MM.1S (cell line): Measurements from ENCODE around the gene GLRA1.

ENCODE experiments used
- DNase-seq: peaks from one replicate; pipeline ENCODE4 v3.0.0-alpha.2; 2015
- H2AFZ ChIP-seq: fragments of 300-600 bp; sonication (generic); 2 replicates; pipeline ENCODE4 v1.6.0; 2016; ENCODE audit warnings: antibody characterized with exemption, low read length
- H3F3A ChIP-seq: fragments of 300-600 bp; sonication (generic); 2 replicates; pipeline ENCODE4 v1.6.1; 2016; ENCODE audit warnings: mild to moderate bottlenecking, antibody characterized with exemption, low read length, moderate library complexity, mixed read lengths; ENCODE audit not compliant: insufficient read depth
- H3K27ac ChIP-seq: fragments of 300-600 bp; sonication (generic); 2 replicates; pipeline ENCODE4 v1.5.1; 2016; ENCODE audit warnings: mild to moderate bottlenecking, low read length
- H3K27me3 ChIP-seq: fragments of 300-600 bp; sonication (generic); replicated peaks from 2 replicates; pipeline ENCODE4 v1.6.0; 2016; ENCODE audit warnings: low read length; ENCODE audit not compliant: insufficient read depth
- H3K36me3 ChIP-seq: fragments of 300-600 bp; sonication (generic); replicated peaks from 2 replicates; pipeline ENCODE4 v1.6.1; 2016; ENCODE audit warnings: mild to moderate bottlenecking, low read length, mixed read lengths; ENCODE audit not compliant: insufficient read depth
- H3K4me1 ChIP-seq: fragments of 300-600 bp; sonication (generic); 2 replicates; pipeline ENCODE4 v1.6.1; 2016; ENCODE audit warnings: low read length, mixed read lengths
- H3K4me2 ChIP-seq: fragments of 300-600 bp; sonication (generic); 2 replicates; pipeline ENCODE4 v1.6.0; 2016; ENCODE audit warnings: low read depth, low read length
- H3K4me3 ChIP-seq: fragments of 300-600 bp; sonication (generic); 2 replicates; pipeline ENCODE4 v1.5.1; 2016; ENCODE audit warnings: low read length, mixed read lengths
- H3K79me2 ChIP-seq: fragments of 300-600 bp; sonication (generic); 2 replicates; pipeline ENCODE4 v1.6.1; 2016; ENCODE audit warnings: mixed run types, low read length, mixed read lengths
- H3K9ac ChIP-seq: fragments of 300-600 bp; sonication (generic); 2 replicates; pipeline ENCODE4 v1.6.1; 2016; ENCODE audit warnings: low read length, mixed read lengths
- H3K9me2 ChIP-seq: fragments of 300-600 bp; sonication (generic); replicated peaks from 2 replicates; pipeline ENCODE4 v1.6.1; 2016; ENCODE audit warnings: mild to moderate bottlenecking, low read length, mixed read lengths; ENCODE audit not compliant: insufficient read depth
- H3K9me3 ChIP-seq: fragments of 300-600 bp; sonication (generic); replicated peaks from 2 replicates; pipeline ENCODE4 v1.6.1; 2016; ENCODE audit warnings: mild to moderate bottlenecking, low read length, mixed read lengths; ENCODE audit not compliant: insufficient read depth
- H4K20me1 ChIP-seq: fragments of 300-600 bp; sonication (generic); 2 replicates; pipeline ENCODE4 v1.6.1; 2016; ENCODE audit warnings: mild to moderate bottlenecking, low read length, moderate library complexity, mixed read lengths; ENCODE audit not compliant: insufficient read depth
- EZH2 ChIP-seq: fragments of 300-600 bp; sonication (generic); optimal IDR thresholded peaks from 2 replicates; pipeline ENCODE3; 2017; ENCODE audit warnings: low read depth, mild to moderate bottlenecking, antibody characterized with exemption, low read length, mixed read lengths
- EZH2phosphoT487 ChIP-seq: fragments of 300-600 bp; sonication (generic); IDR thresholded peaks from 2 replicates; pipeline ENCODE4 v1.6.1; 2018; ENCODE audit warnings: antibody characterized with exemption, low read length
- TF ChIP-seq, protein P1 (sequence below): fragments of 300-600 bp; sonication (generic); IDR thresholded peaks from 2 replicates; pipeline ENCODE4 v1.5.1; 2016; ENCODE audit warnings: antibody characterized with exemption, low read length, mixed read lengths

GLRA1 gene

DNA sequence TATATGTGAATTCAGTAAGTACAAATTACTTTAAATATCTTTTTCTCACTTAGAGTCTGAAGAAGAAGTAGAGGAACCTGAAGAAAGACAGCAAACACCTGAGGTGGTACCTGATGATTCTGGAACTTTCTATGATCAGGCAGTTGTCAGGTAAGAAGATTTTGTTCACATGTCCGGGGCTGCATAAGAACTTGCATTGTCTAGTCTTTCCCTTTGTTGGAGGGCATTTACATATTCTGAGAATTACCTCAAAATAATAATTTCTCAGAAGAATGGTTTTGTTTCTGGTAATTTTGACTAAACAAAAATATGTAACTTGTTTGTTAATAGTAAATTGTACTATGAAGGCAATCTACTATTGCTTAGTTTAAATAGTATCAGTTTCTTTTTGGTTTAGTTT lies 129.2 kb downstream of the GLRA1 start:
- no peak overlapping the region for H3K4me2 ChIP-seq
- TF ChIP-seq EZH2, result no peak
- TF ChIP-seq, protein P1, sequence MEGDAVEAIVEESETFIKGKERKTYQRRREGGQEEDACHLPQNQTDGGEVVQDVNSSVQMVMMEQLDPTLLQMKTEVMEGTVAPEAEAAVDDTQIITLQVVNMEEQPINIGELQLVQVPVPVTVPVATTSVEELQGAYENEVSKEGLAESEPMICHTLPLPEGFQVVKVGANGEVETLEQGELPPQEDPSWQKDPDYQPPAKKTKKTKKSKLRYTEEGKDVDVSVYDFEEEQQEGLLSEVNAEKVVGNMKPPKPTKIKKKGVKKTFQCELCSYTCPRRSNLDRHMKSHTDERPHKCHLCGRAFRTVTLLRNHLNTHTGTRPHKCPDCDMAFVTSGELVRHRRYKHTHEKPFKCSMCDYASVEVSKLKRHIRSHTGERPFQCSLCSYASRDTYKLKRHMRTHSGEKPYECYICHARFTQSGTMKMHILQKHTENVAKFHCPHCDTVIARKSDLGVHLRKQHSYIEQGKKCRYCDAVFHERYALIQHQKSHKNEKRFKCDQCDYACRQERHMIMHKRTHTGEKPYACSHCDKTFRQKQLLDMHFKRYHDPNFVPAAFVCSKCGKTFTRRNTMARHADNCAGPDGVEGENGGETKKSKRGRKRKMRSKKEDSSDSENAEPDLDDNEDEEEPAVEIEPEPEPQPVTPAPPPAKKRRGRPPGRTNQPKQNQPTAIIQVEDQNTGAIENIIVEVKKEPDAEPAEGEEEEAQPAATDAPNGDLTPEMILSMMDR, result no peak
- no peak for TF ChIP-seq EZH2phosphoT487
- no peaks in the 10 kb centered on the region for H3K9me3 ChIP-seq
- no peaks in the 10 kb centered on the region for H3K4me1 ChIP-seq
- no peak overlapping the region for H2AFZ ChIP-seq
- peaks cover 42% of the 10 kb centered on the region for H3K36me3 ChIP-seq
- H3K9me2 ChIP-seq, result no peaks in the 10 kb centered on the region
- no peaks in the 10 kb centered on the region; the same call in 1 of the 2 replicates for H3F3A ChIP-seq
- DNase-seq, result no peak
- peaks cover 95% of the 10 kb centered on the region for H3K79me2 ChIP-seq
- H3K4me3 ChIP-seq, result no peak overlapping the region
- no peak overlapping the region for H3K9ac ChIP-seq
- H4K20me1 ChIP-seq, result peaks cover 55% of the 10 kb centered on the region
- no peak overlapping the region for H3K27ac ChIP-seq
- no peaks in the 10 kb centered on the region for H3K27me3 ChIP-seq

DNA sequence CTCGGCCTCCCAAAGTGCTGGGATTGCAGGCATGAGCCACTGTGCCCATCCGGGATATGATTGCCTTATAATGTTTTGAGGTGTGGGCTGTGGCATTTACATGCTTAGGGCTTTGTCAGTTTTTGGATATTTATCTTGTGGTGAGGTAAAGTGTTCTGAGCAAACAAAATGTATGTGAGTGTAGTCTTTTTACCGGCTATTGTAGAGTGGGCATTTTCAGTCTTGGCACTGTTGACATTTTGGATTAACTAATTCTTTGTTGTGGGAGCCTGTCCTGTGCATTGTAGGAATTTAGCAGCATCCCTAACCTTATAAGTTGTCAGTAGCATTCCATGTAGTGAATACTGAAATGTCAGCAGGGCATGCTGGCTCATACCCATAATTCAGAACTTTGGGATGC lies 131.3 kb downstream of the GLRA1 start:
- no peak overlapping the region for H3K4me2 ChIP-seq
- no peaks in the 10 kb centered on the region for H3K9me2 ChIP-seq
- peaks cover 58% of the 10 kb centered on the region for H4K20me1 ChIP-seq
- no peak overlapping the region for H3K27ac ChIP-seq
- H3K79me2 ChIP-seq, result peaks cover 98% of the 10 kb centered on the region
- no peak for TF ChIP-seq EZH2phosphoT487
- no peak for TF ChIP-seq EZH2
- TF ChIP-seq, protein P1, result no peak
- no peaks in the 10 kb centered on the region for H3K4me1 ChIP-seq
- H3K9me3 ChIP-seq, result no peaks in the 10 kb centered on the region
- no peak overlapping the region for H2AFZ ChIP-seq
- DNase-seq, result no peak
- H3K36me3 ChIP-seq, result peaks cover 40% of the 10 kb centered on the region
- no peaks in the 10 kb centered on the region for H3K27me3 ChIP-seq
- no peak overlapping the region for H3K4me3 ChIP-seq
- no peak overlapping the region for H3K9ac ChIP-seq
- H3F3A ChIP-seq, result no peaks in the 10 kb centered on the region; the same call in none of the 2 replicates

DNA sequence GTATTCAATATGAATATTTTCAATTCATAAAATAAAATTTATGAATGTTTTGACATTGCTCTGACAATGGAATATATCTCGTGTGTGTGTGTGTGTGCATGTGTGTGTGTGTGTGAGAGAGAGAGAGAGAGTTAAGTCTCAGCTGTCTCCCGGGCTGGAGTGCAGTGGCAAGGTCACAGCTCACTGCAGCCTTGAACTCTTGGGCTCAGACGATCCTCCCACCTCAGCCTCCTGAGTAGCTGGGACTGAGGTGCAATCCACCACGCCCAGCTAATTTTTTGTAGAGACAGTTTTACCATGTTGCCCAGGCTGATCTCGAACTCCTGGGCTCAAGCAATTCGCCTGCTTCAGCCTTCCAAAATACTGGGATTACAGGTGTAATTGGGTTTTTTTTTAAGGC lies 136.8 kb downstream of the GLRA1 start:
- H4K20me1 ChIP-seq, result peaks cover 71% of the 10 kb centered on the region
- TF ChIP-seq, protein P1, result no peak
- TF ChIP-seq EZH2phosphoT487 (no peak), EZH2 (no peak)
- H3F3A ChIP-seq, result no peaks in the 10 kb centered on the region; the same call in 1 of the 2 replicates
- peaks cover 99% of the 10 kb centered on the region for H3K79me2 ChIP-seq
- no peaks in the 10 kb centered on the region for H3K4me1 ChIP-seq
- H3K36me3 ChIP-seq, result peaks cover 24% of the 10 kb centered on the region
- no peaks in the 10 kb centered on the region for H3K9me2 ChIP-seq
- H3K9ac ChIP-seq, result no peak overlapping the region
- DNase-seq, result no peak
- no peaks in the 10 kb centered on the region for H3K9me3 ChIP-seq
- H3K27ac ChIP-seq, result no peak overlapping the region
- H3K4me2 ChIP-seq, result no peak overlapping the region
- no peaks in the 10 kb centered on the region for H3K27me3 ChIP-seq
- no peak overlapping the region for H2AFZ ChIP-seq
- H3K4me3 ChIP-seq, result no peak overlapping the region
